NB4 (cell line): ENCODE data around the gene ECD.

Experiments used
- MYC ChIP-seq: IDR thresholded peaks from 2 replicates; pipeline ENCODE4 v1.6.1; 2011; ENCODE audit warnings: low read depth, low read length
- POLR2A ChIP-seq: IDR thresholded peaks from 2 replicates; pipeline ENCODE4 v1.6.1; 2011; ENCODE audit warnings: mild to moderate bottlenecking; ENCODE audit not compliant: insufficient read length; ENCODE audit errors: extremely low read depth
- TF ChIP-seq, protein P1 (sequence below): IDR thresholded peaks from one replicate; pipeline ENCODE4 v1.5.1; 2012; ENCODE audit warnings: low read depth, low read length

DNA sequence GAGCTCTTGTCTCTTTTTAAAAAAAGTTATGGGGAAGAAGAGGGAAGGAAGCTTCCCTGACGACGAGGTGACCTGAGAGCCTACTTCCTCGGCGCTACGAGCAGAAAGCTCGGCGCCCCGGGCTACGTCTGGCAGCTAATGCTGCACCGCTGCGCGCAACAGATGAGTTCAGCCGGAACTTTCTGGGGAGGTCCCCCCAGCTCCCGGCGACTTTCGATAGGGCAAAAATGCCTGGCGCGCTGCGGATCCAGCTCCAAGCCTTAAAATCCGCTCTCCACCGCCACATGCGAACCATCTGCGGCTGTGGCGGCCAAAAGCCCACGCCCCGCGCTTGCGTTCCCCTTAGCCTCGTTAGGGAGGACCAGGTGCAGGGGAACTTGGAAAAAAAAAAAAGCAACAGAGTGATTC, 71.8 kb downstream of the ECD start:
- TF ChIP-seq, protein P1, sequence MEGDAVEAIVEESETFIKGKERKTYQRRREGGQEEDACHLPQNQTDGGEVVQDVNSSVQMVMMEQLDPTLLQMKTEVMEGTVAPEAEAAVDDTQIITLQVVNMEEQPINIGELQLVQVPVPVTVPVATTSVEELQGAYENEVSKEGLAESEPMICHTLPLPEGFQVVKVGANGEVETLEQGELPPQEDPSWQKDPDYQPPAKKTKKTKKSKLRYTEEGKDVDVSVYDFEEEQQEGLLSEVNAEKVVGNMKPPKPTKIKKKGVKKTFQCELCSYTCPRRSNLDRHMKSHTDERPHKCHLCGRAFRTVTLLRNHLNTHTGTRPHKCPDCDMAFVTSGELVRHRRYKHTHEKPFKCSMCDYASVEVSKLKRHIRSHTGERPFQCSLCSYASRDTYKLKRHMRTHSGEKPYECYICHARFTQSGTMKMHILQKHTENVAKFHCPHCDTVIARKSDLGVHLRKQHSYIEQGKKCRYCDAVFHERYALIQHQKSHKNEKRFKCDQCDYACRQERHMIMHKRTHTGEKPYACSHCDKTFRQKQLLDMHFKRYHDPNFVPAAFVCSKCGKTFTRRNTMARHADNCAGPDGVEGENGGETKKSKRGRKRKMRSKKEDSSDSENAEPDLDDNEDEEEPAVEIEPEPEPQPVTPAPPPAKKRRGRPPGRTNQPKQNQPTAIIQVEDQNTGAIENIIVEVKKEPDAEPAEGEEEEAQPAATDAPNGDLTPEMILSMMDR, result no peak
- no peak for TF ChIP-seq POLR2A
- TF ChIP-seq MYC, result peak; percentile 44; the same call in 1 of the 2 replicates
